B cell (primary cell): ENCODE data around the gene CNTNAP2.

Experiments
- EZH2 ChIP-seq: IDR thresholded peaks from 2 replicates; pipeline ENCODE4 v1.6.1; 2012; ENCODE audit warnings: borderline replicate concordance, low read depth, mild to moderate bottlenecking, moderate library complexity, low read length; ENCODE audit not compliant: insufficient read depth, poor library complexity, severe bottlenecking
- TF ChIP-seq, protein P1 (sequence below): fragments of 200-600 bp; IDR thresholded peaks from one replicate; pipeline ENCODE4 v1.8.0; 2022; ENCODE audit warnings: antibody characterized with exemption, mild to moderate bottlenecking

GRCh38 chr7:147412109-147412508 lies 1295.5 kb downstream of the CNTNAP2 start:
- TF ChIP-seq, protein P1, sequence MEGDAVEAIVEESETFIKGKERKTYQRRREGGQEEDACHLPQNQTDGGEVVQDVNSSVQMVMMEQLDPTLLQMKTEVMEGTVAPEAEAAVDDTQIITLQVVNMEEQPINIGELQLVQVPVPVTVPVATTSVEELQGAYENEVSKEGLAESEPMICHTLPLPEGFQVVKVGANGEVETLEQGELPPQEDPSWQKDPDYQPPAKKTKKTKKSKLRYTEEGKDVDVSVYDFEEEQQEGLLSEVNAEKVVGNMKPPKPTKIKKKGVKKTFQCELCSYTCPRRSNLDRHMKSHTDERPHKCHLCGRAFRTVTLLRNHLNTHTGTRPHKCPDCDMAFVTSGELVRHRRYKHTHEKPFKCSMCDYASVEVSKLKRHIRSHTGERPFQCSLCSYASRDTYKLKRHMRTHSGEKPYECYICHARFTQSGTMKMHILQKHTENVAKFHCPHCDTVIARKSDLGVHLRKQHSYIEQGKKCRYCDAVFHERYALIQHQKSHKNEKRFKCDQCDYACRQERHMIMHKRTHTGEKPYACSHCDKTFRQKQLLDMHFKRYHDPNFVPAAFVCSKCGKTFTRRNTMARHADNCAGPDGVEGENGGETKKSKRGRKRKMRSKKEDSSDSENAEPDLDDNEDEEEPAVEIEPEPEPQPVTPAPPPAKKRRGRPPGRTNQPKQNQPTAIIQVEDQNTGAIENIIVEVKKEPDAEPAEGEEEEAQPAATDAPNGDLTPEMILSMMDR, result no peak
- TF ChIP-seq EZH2, result no peak
